D341Med (cell line): ENCODE measurements around the gene PHF12.
"Not testable (repeated sequence)": the region's sequence is repeated elsewhere in the genome, so short reads cannot be mapped to it uniquely, and the experiment has no call there.

Experiments
- DNase-seq: peaks from one replicate; pipeline ENCODE4 v3.0.0; 2012; ENCODE audit warnings: low spot score

The PHF12 gene

GRCh38 chr17:28882154-28882895, 69.0 kb downstream of the PHF12 start:
- DNase-seq = peak; percentile 64

GRCh38 chr17:28881533-28882056, 69.7 kb downstream of the PHF12 start:
- peak; percentile 40 for DNase-seq

- no peak for DNase-seq
Measured at GRCh38 chr17:28880572-28880945, 70.8 kb downstream of the PHF12 start.

GRCh38 chr17:28879886-28880571, 71.3 kb downstream of the PHF12 start:
- DNase-seq = peak; percentile 38

GRCh38 chr17:28878981-28879380, 72.3 kb downstream of the PHF12 start:
- peak; percentile 86 for DNase-seq

GRCh38 chr17:28878158-28878910, 73.0 kb downstream of the PHF12 start:
- DNase-seq = no peak

- DNase-seq = not testable (repeated sequence)
Measured at GRCh38 chr17:28877150-28877711, 74.1 kb downstream of the PHF12 start.

- DNase-seq = no peak
Measured at GRCh38 chr17:28875848-28876550, 75.3 kb downstream of the PHF12 start.

- DNase-seq = no peak
Measured at GRCh38 chr17:28874750-28875149, 76.6 kb downstream of the PHF12 start.

- no peak for DNase-seq
Measured at GRCh38 chr17:28873839-28874238, 77.5 kb downstream of the PHF12 start.

GRCh38 chr17:28871056-28871579, 80.2 kb downstream of the PHF12 start:
- peak; percentile 39 for DNase-seq

GRCh38 chr17:28867276-28867675, 84.0 kb downstream of the PHF12 start:
- DNase-seq = no peak

- DNase-seq = no peak
Measured at GRCh38 chr17:28865946-28866752, 85.2 kb downstream of the PHF12 start.

GRCh38 chr17:28864991-28865849, 86.1 kb downstream of the PHF12 start:
- DNase-seq = no peak

GRCh38 chr17:28863953-28864352, 87.4 kb downstream of the PHF12 start:
- DNase-seq = no peak

- DNase-seq = no peak
Measured at GRCh38 chr17:28862561-28862960, 88.8 kb downstream of the PHF12 start.

- DNase-seq = no peak
Measured at GRCh38 chr17:28861393-28862203, 89.7 kb downstream of the PHF12 start.

- no peak for DNase-seq
Measured at GRCh38 chr17:28860363-28860808, 90.9 kb downstream of the PHF12 start.
